ENCODE measurements around the gene RHO. TPM values are rescaled to one million over a fixed set of nuclear protein-coding genes. Genes with fewer than 3 reads are reported as not detected.
A peak's percentile ranks its signal among the peaks of the same experiment; 100 is the strongest.

The RHO gene
- total and polyA plus RNA-seq, 2 donors (not counting 3 experiments of a cell fraction or from before 2014, with no cell fraction given), result not detected

- Histone ChIP-seq H3K4me3 (replicated peaks in 1 of 3; ENCODE audit: insufficient read depth in 1 of 3, low read depth in 1 of 3, low read length in 3 of 3) (no peak overlapping the region), H3K79me2 (ENCODE audit: control insufficient read depth, insufficient read depth, low read length) (no peaks in the 10 kb centered on the region), H2AFZ (ENCODE audit: low read depth, low read length) (no peak overlapping the region), H3K9me1 (replicated peaks; ENCODE audit: control insufficient read depth, extremely low read depth, insufficient read depth, low read length) (no peaks in the 10 kb centered on the region), H3K4me2 (ENCODE audit: insufficient read depth, low read length) (no peak overlapping the region), H4K20me1 (replicated peaks; ENCODE audit: control insufficient read depth, extremely low read depth, insufficient read depth, low read length) (no peaks in the 10 kb centered on the region), H3K4me1 (ENCODE audit: control insufficient read depth, extremely low read depth, insufficient read depth, low read length) (peaks cover 18% of the 10 kb centered on the region), H3K36me3 (ENCODE audit: control insufficient read depth in 2 of 2, extremely low read depth in 1 of 2, insufficient read depth in 2 of 2, low read length in 2 of 2) (peaks cover 0 to 4% of the 10 kb centered on the region in 2 experiments), H3K9ac (replicated peaks; ENCODE audit: extremely low read depth, insufficient read depth, low read length) (no peak overlapping the region), H3K27ac (ENCODE audit: insufficient read depth, low read depth, low read length) (no peak overlapping the region), H3K27me3 (ENCODE audit: control insufficient read depth in 2 of 2, insufficient read depth in 2 of 2, low read length in 2 of 2) (no peaks in the 10 kb centered on the region), H3K9me3 (replicated peaks; ENCODE audit: control insufficient read depth, insufficient read depth, low read length) (no peaks in the 10 kb centered on the region)
- DNase-seq (ENCODE audit: low read depth, low spot score) (peak; percentile 25), FAIRE-seq (no peak)
- BruUV-seq (replicated peaks), result no TSS peak
- CTCF ChIA-PET, result interaction anchor here (1.7 to 3.4 kb wide), 2 partner anchors 11 to 103 kb away, joined by 5 to 23 read pairs; no protein-coding TSS in a partner anchor
- intact Hi-C loops (cut with micrococcal nuclease) (no loop called here), dilution Hi-C loops (cut with MboI; ENCODE audit: extremely low pct_ligation_motif_present, low sequenced_read_pairs) (no loop called here)
- POLR2A ChIA-PET, result no interaction called here
- TF ChIP-seq, protein P1, sequence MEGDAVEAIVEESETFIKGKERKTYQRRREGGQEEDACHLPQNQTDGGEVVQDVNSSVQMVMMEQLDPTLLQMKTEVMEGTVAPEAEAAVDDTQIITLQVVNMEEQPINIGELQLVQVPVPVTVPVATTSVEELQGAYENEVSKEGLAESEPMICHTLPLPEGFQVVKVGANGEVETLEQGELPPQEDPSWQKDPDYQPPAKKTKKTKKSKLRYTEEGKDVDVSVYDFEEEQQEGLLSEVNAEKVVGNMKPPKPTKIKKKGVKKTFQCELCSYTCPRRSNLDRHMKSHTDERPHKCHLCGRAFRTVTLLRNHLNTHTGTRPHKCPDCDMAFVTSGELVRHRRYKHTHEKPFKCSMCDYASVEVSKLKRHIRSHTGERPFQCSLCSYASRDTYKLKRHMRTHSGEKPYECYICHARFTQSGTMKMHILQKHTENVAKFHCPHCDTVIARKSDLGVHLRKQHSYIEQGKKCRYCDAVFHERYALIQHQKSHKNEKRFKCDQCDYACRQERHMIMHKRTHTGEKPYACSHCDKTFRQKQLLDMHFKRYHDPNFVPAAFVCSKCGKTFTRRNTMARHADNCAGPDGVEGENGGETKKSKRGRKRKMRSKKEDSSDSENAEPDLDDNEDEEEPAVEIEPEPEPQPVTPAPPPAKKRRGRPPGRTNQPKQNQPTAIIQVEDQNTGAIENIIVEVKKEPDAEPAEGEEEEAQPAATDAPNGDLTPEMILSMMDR (IDR thresholded peaks at IDR 0.05; ENCODE audit: extremely low read depth in 1 of 2, insufficient read depth in 1 of 2, low read depth in 1 of 2, low read length in 2 of 2), result no peak
- TF ChIP-seq POLR2A (IDR thresholded peaks at IDR 0.05; ENCODE audit: low read depth, low read length) (no peak), FOS (IDR thresholded peaks at IDR 0.05; ENCODE audit: borderline replicate concordance, insufficient read depth, low read length) (no peak), MYC (IDR thresholded peaks at IDR 0.05; ENCODE audit: low read depth, low read length) (no peak), EZH2 (IDR thresholded peaks at IDR 0.05; ENCODE audit: borderline replicate concordance, low read depth, low read length, severe bottlenecking) (no peak), GATA2 (IDR thresholded peaks at IDR 0.05; ENCODE audit: insufficient read depth, insufficient read length, low read depth, low read length) (no peak), MAX (IDR thresholded peaks at IDR 0.05; ENCODE audit: insufficient read depth, insufficient read length) (no peak), JUN (IDR thresholded peaks at IDR 0.05; ENCODE audit: borderline replicate concordance, insufficient read depth, insufficient read length, low read depth) (no peak), POLR2AphosphoS5 (IDR thresholded peaks at IDR 0.05; ENCODE audit: insufficient read depth, low read depth, low read length) (no peak)
These were observed 42.4 kb upstream of the RHO start for GRCh38 chr3:129485721-129486663.

All from endothelial cell of umbilical vein (primary cell).